ENCODE measurements around the gene CPNE5.

The CPNE5 gene

DNA sequence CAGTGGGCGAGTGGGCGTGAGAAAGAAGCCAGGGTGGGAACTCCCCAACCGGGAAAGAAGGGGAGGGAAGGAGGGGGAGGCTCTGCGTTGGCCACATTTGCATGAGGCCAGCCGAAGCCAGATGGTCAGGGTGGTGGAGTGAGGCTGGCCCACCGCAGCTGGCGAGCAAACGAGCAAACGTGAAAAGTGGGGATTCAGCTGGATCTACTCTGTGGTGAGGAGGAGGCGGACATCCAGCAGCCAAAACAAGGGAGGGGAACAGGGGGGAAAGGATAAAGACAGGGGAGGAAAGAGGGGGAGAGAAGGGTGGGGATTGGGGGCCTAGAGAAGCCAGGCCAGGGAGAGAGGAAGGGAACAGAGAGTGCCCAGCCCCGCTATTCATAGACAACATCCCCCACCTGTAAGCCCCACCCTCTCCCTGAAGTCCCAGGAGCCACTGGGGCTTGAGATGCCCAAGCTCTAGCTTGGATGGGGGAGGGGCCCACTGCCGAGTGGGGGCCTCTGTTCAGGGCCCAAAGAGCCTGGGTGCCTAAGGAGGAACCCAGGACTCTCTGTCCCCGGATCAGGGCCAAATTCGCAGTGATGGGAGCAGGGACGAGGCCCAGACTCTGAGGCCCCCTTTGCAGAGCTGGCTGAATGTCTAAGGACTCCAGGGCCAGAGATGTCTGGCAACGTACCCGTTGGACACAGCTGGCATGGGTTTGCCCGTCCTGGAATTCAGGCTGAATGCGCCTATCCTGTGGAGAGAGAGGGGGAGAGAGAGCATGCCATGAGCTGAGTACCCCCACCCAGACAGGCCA lies 45.1 kb downstream of the CPNE5 start:
- Histone ChIP-seq H3F3A (ENCODE audit: insufficient read depth, low read length) (no peaks in the 10 kb centered on the region), H3K9me2 (replicated peaks; ENCODE audit: insufficient read depth, low read length) (no peaks in the 10 kb centered on the region), H3K36me3 (replicated peaks; ENCODE audit: insufficient read depth, low read length) (no peaks in the 10 kb centered on the region), H3K27ac (ENCODE audit: low read length) (no peak overlapping the region), H3K4me3 (ENCODE audit: low read length) (no peak overlapping the region), H3K9ac (ENCODE audit: low read length) (no peak overlapping the region), H3K4me2 (ENCODE audit: low read depth, low read length) (no peak overlapping the region), H3K27me3 (replicated peaks; ENCODE audit: insufficient read depth, low read length) (0 out of 2 replicates have a peak, but pooled peaks cover 9% of the 10 kb centered on the region), H3K4me1 (ENCODE audit: low read length) (no peaks in the 10 kb centered on the region), H2AFZ (ENCODE audit: low read length) (no peak overlapping the region), H3K79me2 (ENCODE audit: low read length) (no peaks in the 10 kb centered on the region), H3K9me3 (replicated peaks; ENCODE audit: insufficient read depth, low read length) (no peaks in the 10 kb centered on the region), H4K20me1 (ENCODE audit: insufficient read depth, low read length) (no peaks in the 10 kb centered on the region)
- TF ChIP-seq CTCF (IDR thresholded peaks at IDR 0.05; ENCODE audit: low read length): no peak
- no peak for TF ChIP-seq EZH2 (optimal IDR thresholded peaks at IDR 0.05; ENCODE audit: low read depth, low read length)
- TF ChIP-seq EZH2phosphoT487 (IDR thresholded peaks at IDR 0.05; ENCODE audit: low read length): no peak
- no peak for DNase-seq

- Histone ChIP-seq H3K9me2 (replicated peaks; ENCODE audit: insufficient read depth, low read length) (no peaks in the 10 kb centered on the region), H3K4me2 (ENCODE audit: low read depth, low read length) (no peak overlapping the region), H3K27ac (ENCODE audit: low read length) (no peak overlapping the region), H3K4me1 (ENCODE audit: low read length) (no peaks in the 10 kb centered on the region), H3F3A (ENCODE audit: insufficient read depth, low read length) (no peaks in the 10 kb centered on the region), H2AFZ (ENCODE audit: low read length) (no peak overlapping the region), H4K20me1 (ENCODE audit: insufficient read depth, low read length) (no peaks in the 10 kb centered on the region), H3K4me3 (ENCODE audit: low read length) (no peak overlapping the region), H3K9me3 (replicated peaks; ENCODE audit: insufficient read depth, low read length) (no peaks in the 10 kb centered on the region), H3K9ac (ENCODE audit: low read length) (no peak overlapping the region), H3K36me3 (replicated peaks; ENCODE audit: insufficient read depth, low read length) (no peaks in the 10 kb centered on the region), H3K79me2 (ENCODE audit: low read length) (no peaks in the 10 kb centered on the region), H3K27me3 (replicated peaks; ENCODE audit: insufficient read depth, low read length) (0 out of 2 replicates have a peak, but pooled peaks cover 10% of the 10 kb centered on the region)
- TF ChIP-seq EZH2 (optimal IDR thresholded peaks at IDR 0.05; ENCODE audit: low read depth, low read length): no peak
- TF ChIP-seq EZH2phosphoT487 (IDR thresholded peaks at IDR 0.05; ENCODE audit: low read length): no peak
- no peak for TF ChIP-seq CTCF (IDR thresholded peaks at IDR 0.05; ENCODE audit: low read length)
- no peak for DNase-seq
Measured at GRCh38 chr6:36793296-36793912, 45.8 kb downstream of the CPNE5 start.

GRCh38 chr6:36791521-36792135 lies 47.6 kb downstream of the CPNE5 start:
- DNase-seq: no peak
- Histone ChIP-seq H3K4me3 (ENCODE audit: low read length) (no peak overlapping the region), H2AFZ (ENCODE audit: low read length) (no peak overlapping the region), H4K20me1 (ENCODE audit: insufficient read depth, low read length) (no peaks in the 10 kb centered on the region), H3K9me2 (replicated peaks; ENCODE audit: insufficient read depth, low read length) (no peaks in the 10 kb centered on the region), H3K79me2 (ENCODE audit: low read length) (no peaks in the 10 kb centered on the region), H3K4me1 (ENCODE audit: low read length) (no peaks in the 10 kb centered on the region), H3K36me3 (replicated peaks; ENCODE audit: insufficient read depth, low read length) (no peaks in the 10 kb centered on the region), H3K9me3 (replicated peaks; ENCODE audit: insufficient read depth, low read length) (no peaks in the 10 kb centered on the region), H3F3A (ENCODE audit: insufficient read depth, low read length) (no peaks in the 10 kb centered on the region), H3K4me2 (ENCODE audit: low read depth, low read length) (no peak overlapping the region), H3K9ac (ENCODE audit: low read length) (no peak overlapping the region), H3K27ac (ENCODE audit: low read length) (no peak overlapping the region), H3K27me3 (replicated peaks; ENCODE audit: insufficient read depth, low read length) (0 out of 2 replicates have a peak, but pooled peaks cover 10% of the 10 kb centered on the region)
- TF ChIP-seq EZH2phosphoT487 (IDR thresholded peaks at IDR 0.05; ENCODE audit: low read length) (no peak), CTCF (IDR thresholded peaks at IDR 0.05; ENCODE audit: low read length) (no peak), EZH2 (optimal IDR thresholded peaks at IDR 0.05; ENCODE audit: low read depth, low read length) (no peak)

Measured in MM.1S (cell line).